GM19468 (cell line): ENCODE data around the gene E2F1.

ENCODE experiments used
- ATAC-seq: cut with Tn5 transposase; IDR thresholded peaks from one replicate; pipeline ENCODE4 v1.9.1; 2021; ENCODE audit warnings: mild to moderate bottlenecking, moderate library complexity, moderate number of reproducible peaks; ENCODE audit not compliant: unreplicated experiment; ENCODE audit errors: extremely low read depth

E2F1 gene

GRCh38 chr20:33686100-33686983 lies at the start of gene E2F1:
TSS of gene E2F1 (minus strand) at chr20:33686385. CDS start at chr20:33686264, 121 bp downstream.
- peak; percentile 70 for ATAC-seq

GRCh38 chr20:33733654-33734576 lies 47.7 kb upstream of the E2F1 start:
- no peak for ATAC-seq

GRCh38 chr20:33732166-33732970 lies 46.2 kb upstream of the E2F1 start:
- peak; percentile 29 for ATAC-seq

- peak; percentile 70 for ATAC-seq
Measured at GRCh38 chr20:33731693-33732165, 45.5 kb upstream of the E2F1 start, which contains the start of gene ZNF341. TSS of gene ZNF341 (plus strand) at chr20:33731996. CDS start at chr20:33732022, 26 bp downstream.

GRCh38 chr20:33730946-33731692 lies 44.9 kb upstream of the E2F1 start:
- no peak for ATAC-seq

GRCh38 chr20:33729101-33729500 lies 42.9 kb upstream of the E2F1 start:
- ATAC-seq, result no peak

GRCh38 chr20:33728463-33728862 lies 42.3 kb upstream of the E2F1 start:
- no peak for ATAC-seq

GRCh38 chr20:33727806-33728205 lies 41.6 kb upstream of the E2F1 start:
- no peak for ATAC-seq

GRCh38 chr20:33727115-33727479 lies 40.9 kb upstream of the E2F1 start:
- no peak for ATAC-seq

- ATAC-seq, result no peak
Measured at GRCh38 chr20:33725607-33726264, 39.6 kb upstream of the E2F1 start.

GRCh38 chr20:33724439-33725094 lies 38.4 kb upstream of the E2F1 start:
- no peak for ATAC-seq

- ATAC-seq, result no peak
Measured at GRCh38 chr20:33721391-33722140, 35.4 kb upstream of the E2F1 start.

GRCh38 chr20:33719989-33720709 lies 34.0 kb upstream of the E2F1 start, which contains the start of gene PXMP4:
TSS of gene PXMP4 (minus strand) at chr20:33720310. CDS start at chr20:33720207, 103 bp downstream.
- ATAC-seq, result peak; percentile 82

GRCh38 chr20:33719277-33719988 lies 33.2 kb upstream of the E2F1 start:
- no peak for ATAC-seq

GRCh38 chr20:33716498-33716897 lies 30.3 kb upstream of the E2F1 start:
- ATAC-seq, result no peak

GRCh38 chr20:33713865-33714367 lies 27.7 kb upstream of the E2F1 start:
- ATAC-seq, result no peak
